Upper lobe of right lung (tissue), 1 donor: Measurements from ENCODE around the gene USP6. TPM values are rescaled to one million over a fixed set of nuclear protein-coding genes. Genes with fewer than 3 reads are reported as not detected.
"Not testable (repeated sequence)": the region's sequence is repeated elsewhere in the genome, so short reads cannot be mapped to it uniquely, and the experiment has no call there.

ENCODE experiments used
- ATAC-seq: fragments of 200-7000 bp; cut with Tn5 transposase; one replicate; pipeline ENCODE4 v1.9.1; 2020; ENCODE audit warnings: mild to moderate bottlenecking, moderate library complexity
- DNase-seq: peaks from one replicate; pipeline ENCODE4 v3.0.0-alpha.2; 2020
- H3K27ac ChIP-seq: fragments of 200-600 bp; one replicate; pipeline ENCODE4 v1.8.0; 2022
- H3K27me3 ChIP-seq: fragments of 200-600 bp; one replicate; pipeline ENCODE4 v1.8.0; 2022; ENCODE audit warnings: mild to moderate bottlenecking
- H3K36me3 ChIP-seq: fragments of 200-600 bp; one replicate; pipeline ENCODE4 v1.8.0; 2022
- H3K4me1 ChIP-seq: fragments of 200-600 bp; one replicate; pipeline ENCODE4 v1.8.0; 2022
- H3K4me3 ChIP-seq: fragments of 200-600 bp; one replicate; pipeline ENCODE4 v1.8.0; 2022; ENCODE audit warnings: mild to moderate bottlenecking
- H3K9me3 ChIP-seq: fragments of 200-600 bp; one replicate; pipeline ENCODE4 v1.8.0; 2022
- intact Hi-C: fragments of 100-400 bp; cut with DNase I; formaldehyde crosslinking; loops from one replicate; pipeline ENCODE4 v1.11.0; 2022
- total RNA-seq: library from RNA; stranded (reverse); fragmentation: NEBNext Ultra II Directional; extraction: Animal tissue kit (Norgen Biotek cat#: 25700); gene quantifications from one replicate; pipeline ENCODE4 v1.2.1, GENCODE V29; 2021
- TF ChIP-seq, protein P1 (sequence below): fragments of 200-600 bp; IDR thresholded peaks from one replicate; pipeline ENCODE4 v1.8.0; 2022; ENCODE audit warnings: antibody characterized with exemption
- donor health status: DM: no; HTN: yes; CAD: no; lungs with severe emphysema.

Gene USP6
- total RNA-seq, 1 donor from 2014 or later = 0.14 TPM

DNA sequence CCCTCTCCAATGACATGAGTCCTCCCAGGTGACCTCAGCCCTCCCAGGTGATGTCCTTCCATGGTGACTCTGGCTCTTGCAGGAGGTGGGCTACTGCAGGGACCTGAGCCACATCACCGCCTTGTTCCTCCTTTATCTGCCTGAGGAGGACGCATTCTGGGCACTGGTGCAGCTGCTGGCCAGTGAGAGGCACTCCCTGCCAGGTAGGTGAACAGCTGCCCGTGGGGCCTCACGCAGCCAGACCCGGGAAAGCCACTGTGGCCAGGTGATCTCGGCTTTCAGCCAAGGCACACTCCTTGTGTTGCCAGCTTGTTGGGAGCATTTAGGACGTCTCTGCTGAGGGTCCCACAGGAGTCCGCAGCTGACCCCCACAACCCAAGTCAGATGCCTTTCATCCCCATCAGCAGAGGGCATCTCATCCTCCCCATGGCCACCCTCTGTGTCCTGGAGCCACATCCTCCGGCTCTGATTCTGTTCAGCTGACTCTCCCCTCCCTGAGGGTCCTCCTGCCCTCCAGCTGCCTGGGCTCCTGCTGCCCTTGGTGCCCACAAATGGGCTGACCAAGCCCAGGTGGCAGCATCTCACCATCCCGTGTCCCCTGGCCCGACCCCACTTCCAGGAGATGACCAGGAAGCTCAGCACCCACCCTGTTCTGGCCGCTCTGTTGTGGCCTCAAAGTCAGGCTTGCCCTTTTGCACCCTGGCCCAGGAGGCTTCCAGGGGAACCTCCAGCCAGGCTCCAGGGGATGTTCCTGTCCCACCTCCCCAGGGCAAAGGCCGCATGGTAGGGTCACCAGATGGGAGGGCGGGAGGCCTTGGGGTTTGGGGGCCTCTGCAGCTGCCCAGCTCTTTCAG, 20.1 kb downstream of the USP6 start:
- Histone ChIP-seq H3K4me1 (no peaks in the 10 kb centered on the region), H3K4me3 (no peak overlapping the region), H3K27me3 (no peaks in the 10 kb centered on the region), H3K27ac (no peak overlapping the region), H3K36me3 (no peaks in the 10 kb centered on the region), H3K9me3 (no peaks in the 10 kb centered on the region)
- TF ChIP-seq, protein P1, sequence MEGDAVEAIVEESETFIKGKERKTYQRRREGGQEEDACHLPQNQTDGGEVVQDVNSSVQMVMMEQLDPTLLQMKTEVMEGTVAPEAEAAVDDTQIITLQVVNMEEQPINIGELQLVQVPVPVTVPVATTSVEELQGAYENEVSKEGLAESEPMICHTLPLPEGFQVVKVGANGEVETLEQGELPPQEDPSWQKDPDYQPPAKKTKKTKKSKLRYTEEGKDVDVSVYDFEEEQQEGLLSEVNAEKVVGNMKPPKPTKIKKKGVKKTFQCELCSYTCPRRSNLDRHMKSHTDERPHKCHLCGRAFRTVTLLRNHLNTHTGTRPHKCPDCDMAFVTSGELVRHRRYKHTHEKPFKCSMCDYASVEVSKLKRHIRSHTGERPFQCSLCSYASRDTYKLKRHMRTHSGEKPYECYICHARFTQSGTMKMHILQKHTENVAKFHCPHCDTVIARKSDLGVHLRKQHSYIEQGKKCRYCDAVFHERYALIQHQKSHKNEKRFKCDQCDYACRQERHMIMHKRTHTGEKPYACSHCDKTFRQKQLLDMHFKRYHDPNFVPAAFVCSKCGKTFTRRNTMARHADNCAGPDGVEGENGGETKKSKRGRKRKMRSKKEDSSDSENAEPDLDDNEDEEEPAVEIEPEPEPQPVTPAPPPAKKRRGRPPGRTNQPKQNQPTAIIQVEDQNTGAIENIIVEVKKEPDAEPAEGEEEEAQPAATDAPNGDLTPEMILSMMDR = no peak
- intact Hi-C loops = no loop called here
- no peak for DNase-seq
- ATAC-seq = no peak

DNA sequence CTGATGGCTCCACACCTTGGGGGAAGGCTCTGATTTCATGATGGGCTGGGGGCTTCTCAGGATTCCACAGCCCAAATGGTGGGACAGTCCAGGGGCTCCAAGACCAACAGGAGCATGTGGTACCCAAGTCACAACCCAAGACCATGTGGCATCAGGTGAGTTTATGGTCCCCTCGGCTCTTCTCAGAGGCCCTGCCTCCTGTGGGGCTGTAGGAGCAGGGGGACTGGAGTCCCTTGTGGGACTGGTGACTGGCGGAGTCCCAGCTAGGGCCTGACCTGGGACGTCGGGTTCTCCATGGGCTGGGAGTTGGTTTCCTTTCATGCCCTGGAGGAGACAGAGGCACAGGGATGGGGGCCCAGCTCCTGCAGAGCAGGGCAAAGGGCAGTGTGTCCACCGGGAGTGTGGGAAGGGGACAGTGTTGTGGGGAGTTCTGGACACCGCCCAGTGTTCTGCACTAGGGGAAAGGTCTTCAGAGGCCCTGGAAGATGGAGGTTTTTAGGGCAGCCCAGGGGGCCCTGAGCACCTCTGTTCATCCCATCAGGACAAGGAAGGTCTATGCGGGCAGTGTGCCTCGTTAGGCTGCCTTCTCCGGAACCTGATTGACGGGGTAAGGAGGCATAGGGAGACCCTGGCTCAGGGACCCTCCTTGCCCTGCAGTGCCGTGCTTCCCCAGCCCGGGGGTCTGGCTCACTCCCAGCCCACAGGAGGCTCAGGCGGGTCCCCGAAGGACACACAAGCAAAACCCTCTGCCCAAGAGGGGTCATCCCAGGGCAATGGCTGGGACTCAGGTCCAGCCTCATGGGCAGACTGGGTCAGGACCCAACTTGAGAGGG, 21.0 kb downstream of the USP6 start:
- DNase-seq, H3K36me3 ChIP-seq, ATAC-seq, H3K4me3 ChIP-seq, H3K9me3 ChIP-seq, intact Hi-C loops, H3K27me3 ChIP-seq, H3K4me1 ChIP-seq, H3K27ac ChIP-seq: not testable (repeated sequence)

DNA sequence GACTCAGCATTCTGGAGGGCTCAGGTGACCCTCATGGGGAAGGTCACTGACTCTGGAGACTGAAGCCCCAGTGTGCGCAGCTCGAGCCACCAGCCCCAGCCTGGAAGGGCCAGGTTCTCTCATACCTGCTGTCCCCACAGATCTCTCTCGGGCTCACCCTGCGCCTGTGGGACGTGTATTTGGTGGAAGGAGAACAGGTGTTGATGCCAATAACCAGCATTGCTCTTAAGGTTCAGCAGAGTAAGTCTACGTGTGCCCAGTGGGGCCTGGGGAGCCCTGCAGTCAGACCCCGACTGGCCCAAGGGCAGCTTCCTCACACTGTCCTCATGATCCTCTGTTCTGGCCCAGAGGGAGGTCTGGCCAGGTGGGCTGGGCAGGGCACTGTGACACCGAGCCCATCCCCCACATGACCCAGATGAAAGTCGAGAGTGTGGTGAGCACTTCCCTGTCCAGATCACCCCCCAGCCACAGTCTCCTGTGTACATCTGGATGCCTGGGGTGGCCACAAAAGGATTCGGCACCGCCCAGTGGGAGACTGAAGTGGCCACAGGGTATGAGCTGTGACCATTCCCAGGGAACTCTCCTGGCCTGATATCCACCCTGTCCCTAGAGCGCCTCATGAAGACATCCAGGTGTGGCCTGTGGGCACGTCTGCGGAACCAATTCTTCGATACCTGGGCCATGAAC, 21.8 kb downstream of the USP6 start:
- H3K4me3 ChIP-seq, H3K36me3 ChIP-seq, H3K4me1 ChIP-seq, H3K9me3 ChIP-seq, ATAC-seq, H3K27me3 ChIP-seq, DNase-seq, intact Hi-C loops, H3K27ac ChIP-seq: not testable (repeated sequence)

DNA sequence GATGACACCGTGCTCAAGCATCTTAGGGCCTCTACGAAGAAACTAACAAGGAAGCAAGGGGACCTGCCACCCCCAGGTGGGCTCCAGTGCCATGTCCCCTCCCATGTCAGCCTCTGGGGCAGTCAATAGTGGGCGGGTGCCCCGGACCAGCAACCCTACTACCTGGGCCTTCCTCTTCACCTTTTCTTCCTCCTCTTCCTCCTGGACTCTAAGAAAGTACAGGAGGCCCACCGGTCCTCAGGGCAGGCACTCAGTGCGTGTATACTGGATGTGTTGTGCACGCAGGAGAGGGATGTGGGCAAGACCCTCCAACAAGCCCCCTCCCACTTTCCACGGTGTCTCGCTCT, 22.3 kb downstream of the USP6 start:
- DNase-seq, H3K27me3 ChIP-seq, H3K4me1 ChIP-seq, H3K4me3 ChIP-seq, ATAC-seq, H3K27ac ChIP-seq, intact Hi-C loops, H3K36me3 ChIP-seq, H3K9me3 ChIP-seq: not testable (repeated sequence)

DNA sequence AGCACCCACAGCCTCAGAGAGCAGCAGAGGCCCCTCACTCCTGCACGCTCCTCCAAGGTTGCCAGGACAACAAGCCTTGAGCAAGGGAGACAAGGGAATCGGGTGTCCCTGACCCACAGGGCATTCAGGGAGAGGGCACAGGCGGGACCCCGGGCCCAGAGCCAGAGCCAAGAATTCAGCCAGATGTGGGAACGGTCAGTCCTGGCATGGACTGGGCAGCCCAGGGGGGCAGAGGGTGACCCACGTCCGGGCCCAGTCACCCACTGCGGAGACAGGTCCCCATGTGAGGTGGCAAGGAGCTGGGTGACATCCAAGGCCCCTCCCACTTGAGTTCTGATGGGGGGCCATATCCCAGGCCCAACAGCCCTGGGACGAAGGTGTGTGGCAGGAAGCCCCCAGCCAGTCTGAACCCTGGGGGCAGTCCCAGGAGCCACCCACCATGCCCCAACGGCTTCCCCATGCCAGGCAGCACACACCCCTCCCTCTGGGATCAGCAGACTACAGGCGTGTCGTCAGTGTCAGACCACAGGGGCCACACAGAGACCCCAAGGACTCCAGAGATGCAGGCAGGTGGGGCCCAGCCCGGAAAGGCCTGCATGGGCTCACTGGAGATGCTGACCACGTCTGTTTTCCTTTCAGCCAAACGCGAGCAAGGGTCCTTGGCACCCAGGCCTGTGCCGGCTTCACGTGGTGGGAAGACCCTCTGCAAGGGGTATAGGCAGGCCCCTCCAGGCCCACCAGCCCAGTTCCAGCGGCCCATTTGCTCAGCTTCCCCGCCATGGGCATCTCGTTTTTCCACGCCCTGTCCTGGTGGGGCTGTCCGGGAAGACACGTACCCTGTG, 23.0 kb downstream of the USP6 start:
- Histone ChIP-seq H3K4me1 (no peaks in the 10 kb centered on the region), H3K36me3 (no peaks in the 10 kb centered on the region), H3K9me3 (no peaks in the 10 kb centered on the region), H3K27me3 (no peaks in the 10 kb centered on the region), H3K27ac (no peak overlapping the region), H3K4me3 (no peak overlapping the region)
- ATAC-seq = no peak
- no peak for DNase-seq
- TF ChIP-seq, protein P1 = no peak
- intact Hi-C loops = no loop called here

DNA sequence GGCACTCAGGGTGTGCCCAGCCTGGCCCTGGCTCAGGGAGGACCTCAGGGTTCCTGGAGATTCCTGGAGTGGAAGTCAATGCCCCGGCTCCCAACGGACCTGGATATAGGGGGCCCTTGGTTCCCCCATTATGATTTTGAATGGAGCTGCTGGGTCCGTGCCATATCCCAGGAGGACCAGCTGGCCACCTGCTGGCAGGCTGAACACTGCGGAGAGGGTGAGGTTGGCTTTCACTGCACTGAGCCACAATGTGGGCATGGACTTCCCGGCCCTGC, 23.6 kb downstream of the USP6 start:
- ATAC-seq (no peak), DNase-seq (no peak)
- no peaks in the 10 kb centered on the region for H3K4me1 ChIP-seq
- no peaks in the 10 kb centered on the region for H3K36me3 ChIP-seq
- no peaks in the 10 kb centered on the region for H3K27me3 ChIP-seq
- H3K4me3 ChIP-seq = no peak overlapping the region
- no peak overlapping the region for H3K27ac ChIP-seq
- TF ChIP-seq, protein P1 = no peak
- intact Hi-C loops = no loop called here
- no peaks in the 10 kb centered on the region for H3K9me3 ChIP-seq

DNA sequence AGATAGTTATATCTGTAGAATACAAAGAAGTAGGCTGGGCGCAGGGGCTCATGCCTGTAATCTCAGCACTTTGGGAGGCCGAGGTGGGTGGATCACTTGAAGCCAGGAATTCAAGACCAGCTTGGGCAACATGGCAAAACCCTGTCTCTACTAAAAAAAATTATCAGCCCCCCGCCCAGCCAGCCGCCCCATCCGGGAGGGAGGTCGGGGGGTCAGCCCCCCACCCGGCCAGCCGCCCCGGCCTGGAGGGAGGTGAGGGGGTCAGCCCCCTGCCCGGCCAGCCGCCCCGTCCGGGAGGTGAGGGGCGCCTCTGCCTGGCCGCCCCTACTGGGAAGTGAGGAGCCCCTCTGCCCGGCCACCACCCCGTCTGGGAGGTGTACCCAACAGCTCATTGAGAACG, 27.0 kb downstream of the USP6 start:
- H3K4me3 ChIP-seq, H3K27me3 ChIP-seq, H3K27ac ChIP-seq, H3K36me3 ChIP-seq, ATAC-seq, intact Hi-C loops, H3K4me1 ChIP-seq, H3K9me3 ChIP-seq, DNase-seq: not testable (repeated sequence)

DNA sequence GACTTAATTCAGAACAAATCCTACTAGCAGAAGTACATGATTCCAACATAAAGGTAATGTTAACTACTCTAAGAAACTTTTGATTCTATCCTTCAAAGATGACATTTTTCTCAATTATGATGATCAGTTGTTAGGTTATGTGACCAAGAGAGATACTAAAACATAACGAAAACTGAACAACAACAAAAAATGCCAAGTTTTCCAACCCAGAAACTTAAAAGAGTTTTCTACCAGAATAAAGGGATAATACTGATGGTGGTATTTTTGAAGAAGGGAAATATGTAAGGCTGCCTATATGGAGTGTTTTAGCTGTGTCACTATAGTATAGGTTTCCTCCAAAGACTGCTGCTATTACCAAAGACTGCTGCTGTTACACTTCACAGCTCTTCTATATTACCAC, 30.3 kb downstream of the USP6 start:
- ATAC-seq, H3K4me1 ChIP-seq, H3K27ac ChIP-seq, H3K4me3 ChIP-seq, H3K36me3 ChIP-seq, H3K9me3 ChIP-seq, intact Hi-C loops, DNase-seq, H3K27me3 ChIP-seq: not testable (repeated sequence)

DNA sequence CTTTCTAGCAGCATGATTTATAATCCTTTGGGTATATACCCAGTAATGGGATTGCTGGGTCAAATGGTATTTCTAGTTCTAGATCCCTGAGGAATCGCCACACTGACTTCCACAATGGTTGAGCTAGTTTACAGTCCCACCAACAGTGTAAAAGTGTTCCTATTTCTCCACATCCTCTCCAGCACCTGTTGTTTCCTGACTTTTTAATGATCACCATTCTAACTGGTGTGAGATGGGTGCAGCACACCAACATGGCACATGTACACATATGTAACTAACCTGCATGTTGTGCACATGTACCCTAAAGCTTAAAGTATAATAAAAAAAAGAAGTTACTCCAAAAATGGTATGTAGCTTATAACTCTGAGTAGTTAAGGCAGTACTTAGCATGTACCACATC, 44.9 kb downstream of the USP6 start:
- H3K4me3 ChIP-seq, H3K36me3 ChIP-seq, DNase-seq, ATAC-seq, H3K27me3 ChIP-seq, H3K27ac ChIP-seq, H3K4me1 ChIP-seq, intact Hi-C loops, H3K9me3 ChIP-seq: not testable (repeated sequence)

DNA sequence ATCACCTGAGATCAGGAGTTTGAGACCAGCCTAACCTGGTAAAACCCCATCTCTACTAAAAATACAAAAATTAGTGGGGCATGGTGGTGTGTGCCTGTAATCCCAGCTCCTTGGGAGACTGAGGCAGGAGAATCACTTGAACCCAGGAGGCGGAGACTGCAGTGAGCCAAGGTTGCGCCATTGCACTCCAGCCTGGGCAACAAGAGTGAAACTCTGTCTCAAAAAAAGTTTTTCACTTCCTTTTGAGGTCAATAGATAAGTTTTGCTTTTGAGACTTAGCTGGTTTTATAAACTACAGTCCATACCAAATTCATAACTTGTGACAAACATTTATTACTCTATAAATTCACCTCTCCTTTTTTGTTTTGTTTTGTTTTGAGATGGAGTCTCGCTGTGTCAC, 46.0 kb downstream of the USP6 start:
- H3K4me3 ChIP-seq, H3K27me3 ChIP-seq, H3K36me3 ChIP-seq, DNase-seq, H3K9me3 ChIP-seq, ATAC-seq, intact Hi-C loops, H3K27ac ChIP-seq, H3K4me1 ChIP-seq: not testable (repeated sequence)
